NCI-H82 (cell line): ENCODE results near the gene EVX2.
A peak's percentile ranks its signal among the peaks of the same experiment; 100 is the strongest.

Source experiments
- DNase-seq: peaks from one replicate; lab custom pipeline; 2025; lab: John Stamatoyannopoulos, UW

The EVX2 gene

DNA sequence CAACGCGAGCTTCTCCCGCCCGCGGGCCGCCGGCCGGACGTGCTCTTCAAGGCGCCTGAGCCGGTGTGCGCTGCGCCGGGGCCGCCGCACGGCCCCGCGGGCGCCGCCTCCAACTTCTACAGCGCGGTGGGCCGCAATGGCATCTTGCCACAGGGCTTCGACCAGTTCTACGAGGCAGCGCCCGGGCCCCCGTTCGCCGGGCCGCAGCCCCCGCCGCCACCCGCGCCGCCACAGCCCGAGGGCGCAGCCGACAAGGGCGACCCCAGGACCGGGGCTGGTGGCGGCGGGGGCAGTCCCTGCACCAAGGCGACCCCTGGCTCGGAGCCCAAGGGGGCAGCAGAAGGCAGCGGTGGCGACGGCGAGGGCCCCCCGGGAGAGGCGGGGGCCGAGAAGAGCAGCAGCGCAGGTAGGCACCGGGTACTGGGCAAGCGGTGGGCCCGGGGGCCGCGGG is 24.0 kb upstream of the EVX2 start:
- no peak for DNase-seq

GRCh38 chr2:176106581-176107539 is 23.1 kb upstream of the EVX2 start, which contains the start of gene HOXD11:
Gene HOXD11 (plus strand): TSS chr2:176107280. CDS start chr2:176107356, 76 bp downstream.
- peak; percentile 69 for DNase-seq

GRCh38 chr2:176105730-176106580 is 22.2 kb upstream of the EVX2 start:
- no peak for DNase-seq

DNA sequence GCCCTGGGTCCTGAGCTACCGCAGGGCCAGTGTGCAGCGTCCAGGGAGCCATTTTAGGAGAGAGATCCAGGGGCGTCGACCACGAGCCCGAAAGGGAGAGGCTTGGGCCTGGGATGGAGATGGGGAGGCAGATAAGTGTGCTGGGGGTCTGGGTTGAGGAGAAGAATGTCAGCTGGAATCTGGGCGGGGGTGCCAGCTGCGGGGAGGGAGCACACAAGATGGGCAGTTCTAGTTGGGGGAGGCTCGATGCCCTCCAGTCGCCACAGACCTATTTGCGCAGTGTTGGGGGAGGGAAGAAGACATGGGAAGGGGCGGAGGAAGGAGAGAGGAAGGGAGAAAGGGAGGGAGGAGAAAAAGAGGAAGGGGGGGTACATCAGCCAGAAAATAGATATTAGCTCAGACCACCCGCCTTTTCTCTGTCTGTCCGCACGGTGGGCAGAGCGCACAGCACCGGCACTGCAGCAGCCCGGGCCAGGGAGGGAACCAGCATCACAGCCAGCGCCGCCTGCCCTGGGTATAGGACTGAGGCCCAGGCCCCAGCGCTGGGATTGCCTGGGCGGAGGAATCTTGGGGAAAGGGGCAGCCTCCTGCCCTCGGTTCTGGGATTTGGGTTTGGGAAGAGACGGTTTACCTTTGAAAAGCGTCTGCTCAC is 21.4 kb upstream of the EVX2 start:
- DNase-seq: no peak

- DNase-seq: peak; percentile 47
Measured at GRCh38 chr2:176104316-176105077, 20.7 kb upstream of the EVX2 start.

- no peak for DNase-seq
Measured at GRCh38 chr2:176103742-176104315, 20.1 kb upstream of the EVX2 start.

- no peak for DNase-seq
Measured at GRCh38 chr2:176103194-176103593, 19.4 kb upstream of the EVX2 start.

- no peak for DNase-seq
Measured at GRCh38 chr2:176102309-176102866, 18.6 kb upstream of the EVX2 start.

DNA sequence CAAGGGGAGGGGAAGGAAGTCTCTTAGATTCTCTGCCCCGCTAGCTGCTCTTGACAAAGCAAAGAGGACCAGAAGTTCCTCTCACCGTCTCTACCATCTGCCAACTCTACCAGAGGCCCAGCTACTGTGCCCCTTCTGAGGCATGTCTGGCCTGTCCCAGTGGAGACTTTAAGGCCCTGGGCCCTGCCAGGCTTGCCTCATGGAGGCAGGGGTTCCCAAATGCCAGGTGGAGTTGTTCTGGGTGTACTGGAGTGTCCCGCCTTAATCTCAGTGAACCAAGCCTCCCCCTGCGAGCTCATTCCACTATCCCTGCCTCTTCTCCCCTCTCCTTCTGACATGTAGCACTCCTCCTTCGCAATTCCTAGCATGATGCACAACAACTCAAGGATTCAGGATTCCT is 18.1 kb upstream of the EVX2 start:
- DNase-seq: no peak

DNA sequence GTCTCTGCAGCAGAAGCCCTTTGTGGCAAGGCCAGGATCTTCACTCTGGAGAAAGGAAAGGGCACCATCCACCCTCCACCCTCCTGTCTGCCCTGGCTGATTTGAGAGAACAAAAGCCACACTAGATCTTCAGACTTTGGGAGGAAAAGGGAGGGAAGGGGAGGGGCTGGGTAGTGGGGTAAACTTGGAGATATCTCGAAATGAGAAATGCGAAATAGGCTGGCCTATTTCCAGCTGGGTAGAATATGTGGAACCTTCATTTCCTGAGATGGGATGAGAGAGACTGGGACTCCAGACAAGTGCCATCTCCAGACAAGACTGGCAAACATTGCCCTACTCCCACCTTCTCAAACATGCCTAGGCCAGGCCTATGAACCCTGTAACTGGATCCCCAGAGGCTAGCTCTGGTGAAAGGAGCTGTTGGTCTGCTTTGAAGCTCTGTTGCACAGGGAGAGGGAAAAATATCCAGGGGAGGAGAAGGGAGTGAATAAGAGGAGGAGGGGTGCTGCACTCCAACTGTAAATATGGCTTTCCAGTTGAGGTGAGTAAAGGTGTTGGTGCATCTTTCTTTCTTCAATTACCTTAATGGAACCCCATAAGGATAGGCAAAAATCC is 17.6 kb upstream of the EVX2 start:
- no peak for DNase-seq

GRCh38 chr2:176100547-176101140 is 16.9 kb upstream of the EVX2 start:
- no peak for DNase-seq

- no peak for DNase-seq
Measured at GRCh38 chr2:176099728-176100546, 16.2 kb upstream of the EVX2 start, which contains the start of gene HOXD12. Gene HOXD12 (plus strand): TSS chr2:176099795. CDS start chr2:176099802, 7 bp downstream.

DNA sequence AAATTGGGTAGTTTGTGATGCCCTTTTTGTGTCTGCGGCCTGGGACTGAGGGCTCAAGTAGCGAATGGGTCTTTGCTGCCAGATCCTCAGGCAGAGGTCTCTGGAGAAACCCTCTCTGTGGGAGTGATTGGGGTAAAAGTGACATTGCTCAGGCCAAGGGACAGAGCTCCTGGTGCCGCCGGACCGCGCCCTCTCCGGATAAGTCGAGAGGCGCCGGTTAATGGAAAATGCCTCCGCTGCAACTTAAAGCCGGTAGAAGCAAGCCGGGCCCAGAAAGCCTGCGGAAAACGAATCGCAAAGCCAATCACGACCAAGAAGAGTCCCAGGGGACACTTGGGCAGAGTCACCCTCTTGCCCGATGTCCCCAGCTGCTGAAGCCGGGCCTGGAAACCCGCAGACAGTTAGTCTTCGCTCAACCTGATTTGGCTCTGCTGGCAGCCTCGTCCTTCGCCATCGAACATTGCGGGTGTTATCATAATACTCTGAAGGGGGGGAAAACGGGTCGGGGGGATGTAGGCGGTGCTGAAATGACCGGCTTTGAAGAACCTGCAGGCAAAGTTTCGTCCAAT is 15.5 kb upstream of the EVX2 start:
- no peak for DNase-seq

GRCh38 chr2:176098366-176099158 is 14.8 kb upstream of the EVX2 start:
- no peak for DNase-seq

DNA sequence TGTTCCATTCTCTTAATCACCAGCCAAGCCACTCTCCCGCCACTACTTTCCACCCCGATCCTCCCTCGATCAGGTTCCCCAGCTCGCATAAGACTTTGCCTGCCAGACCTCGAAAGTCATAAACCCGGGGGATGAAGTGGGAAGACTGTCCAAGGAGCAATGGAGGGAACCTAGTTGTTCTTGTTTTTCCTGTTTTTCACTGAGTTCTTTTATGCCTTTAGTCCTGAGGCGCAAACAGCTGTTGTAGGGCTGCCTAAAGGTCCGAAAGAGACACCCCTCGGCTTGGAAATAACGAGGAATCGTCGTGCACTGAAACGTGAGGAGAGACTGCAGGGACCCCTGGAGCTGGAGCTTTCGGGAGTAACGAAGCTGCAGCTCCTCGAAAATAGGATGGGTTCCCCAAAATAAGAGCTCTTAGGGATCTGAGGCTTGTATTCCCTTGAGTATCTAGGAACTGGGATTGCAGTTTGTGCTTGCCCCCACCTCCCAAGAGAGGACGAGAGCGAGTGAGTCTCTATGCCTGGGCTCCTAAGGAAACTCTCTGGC is 14.1 kb upstream of the EVX2 start:
- no peak for DNase-seq

GRCh38 chr2:176096986-176097819 is 13.4 kb upstream of the EVX2 start:
- DNase-seq: peak; percentile 92
